GM13977 (cell line): ENCODE measurements around the gene TFDP1.

Experiments
- DNase-seq: peaks from one replicate; pipeline ENCODE4 v3.0.0; 2012; ENCODE audit warnings: low spot score
- CTCF ChIP-seq: IDR thresholded peaks from 2 replicates; pipeline ENCODE4 v1.5.1; 2012; ENCODE audit warnings: mild to moderate bottlenecking, control low read depth; ENCODE audit not compliant: insufficient read depth; ENCODE audit errors: extremely low read depth, missing control alignments
- in situ Hi-C: fragments of 300-500 bp; cut with MboI; formaldehyde crosslinking; loops from one replicate; pipeline ENCODE4 v1.12.0; 2022; ENCODE audit warnings: low sequenced_read_pairs, low pct_unique_long_range_greater_than_20kb, mixed read lengths, inconsistent platforms; ENCODE audit not compliant: unreplicated experiment

Gene TFDP1

DNA sequence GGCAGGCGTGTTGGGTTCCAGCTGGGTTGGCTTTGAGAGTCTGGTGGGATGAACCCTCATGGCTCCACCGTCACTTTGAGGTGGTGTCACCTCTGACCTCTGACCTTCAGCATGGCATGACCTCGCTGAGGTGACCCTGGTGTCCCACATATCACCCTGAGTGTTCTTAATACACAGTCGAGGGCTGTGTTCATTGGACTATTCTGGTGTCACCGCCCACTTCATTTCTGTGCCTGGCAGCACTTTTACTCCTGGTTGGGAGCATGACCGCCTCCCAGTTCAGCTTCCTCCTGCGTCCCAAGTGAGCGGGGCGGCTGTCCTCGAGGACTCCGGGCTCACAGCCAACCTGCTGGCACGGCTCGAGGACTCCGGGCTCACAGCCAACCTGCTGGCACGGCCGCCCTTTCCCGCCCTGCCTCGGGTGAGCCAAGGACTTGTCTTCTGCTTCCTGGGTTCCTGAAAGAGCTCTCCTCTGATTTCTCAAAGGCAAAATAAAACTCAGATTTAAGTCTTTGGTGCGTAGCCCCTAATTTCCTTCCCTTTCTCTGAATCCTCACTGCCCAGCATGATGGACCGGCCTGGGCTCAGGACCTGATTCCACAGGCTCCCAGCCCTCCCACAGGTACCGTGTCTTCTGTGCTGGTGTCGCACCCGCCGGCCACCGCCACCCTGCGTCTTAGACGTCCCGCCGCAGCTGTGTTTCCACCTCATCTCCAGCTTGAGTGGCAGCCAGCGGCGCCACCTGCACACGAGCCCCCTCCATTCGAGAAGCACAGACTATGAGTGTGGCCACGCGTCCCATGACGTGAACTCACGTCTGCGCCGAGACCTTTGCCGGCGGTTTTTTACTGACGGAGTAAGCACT, 63.0 kb downstream of the TFDP1 start:
- no peak for DNase-seq
- no peak for TF ChIP-seq CTCF
- in situ Hi-C loops, result no loop called here

- DNase-seq, result no peak
- TF ChIP-seq CTCF, result no peak
- in situ Hi-C loops, result no loop called here
Measured at GRCh38 chr13:113648216-113648610, 63.7 kb downstream of the TFDP1 start.

GRCh38 chr13:113649212-113649611, 64.7 kb downstream of the TFDP1 start:
- in situ Hi-C loops, result no loop called here
- no peak for TF ChIP-seq CTCF
- DNase-seq, result no peak

- no peak for DNase-seq
- TF ChIP-seq CTCF, result no peak
- in situ Hi-C loops, result no loop called here
Measured at GRCh38 chr13:113650275-113650674, 65.7 kb downstream of the TFDP1 start.

DNA sequence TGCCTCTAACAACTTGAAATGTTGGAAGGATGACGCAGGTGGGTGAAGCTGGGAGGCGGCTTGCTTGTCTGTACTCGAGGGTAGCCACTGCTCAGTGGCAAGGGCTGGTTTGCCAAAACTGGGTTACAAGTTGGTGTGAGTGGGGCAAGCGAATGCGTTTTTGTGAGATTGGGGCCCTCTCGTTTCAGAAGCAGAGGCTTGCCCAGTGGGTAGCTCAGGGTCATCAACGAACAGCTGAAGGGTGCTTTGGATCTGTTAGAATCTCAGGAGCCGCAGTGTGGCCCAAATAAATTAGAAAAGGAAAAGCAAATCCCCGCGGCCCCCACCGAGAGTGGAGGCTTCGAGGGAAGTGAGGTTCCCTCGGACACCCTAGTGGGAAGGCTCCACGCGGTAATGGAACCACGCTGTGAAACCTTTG, 66.2 kb downstream of the TFDP1 start:
- in situ Hi-C loops, result no loop called here
- no peak for TF ChIP-seq CTCF
- no peak for DNase-seq

DNA sequence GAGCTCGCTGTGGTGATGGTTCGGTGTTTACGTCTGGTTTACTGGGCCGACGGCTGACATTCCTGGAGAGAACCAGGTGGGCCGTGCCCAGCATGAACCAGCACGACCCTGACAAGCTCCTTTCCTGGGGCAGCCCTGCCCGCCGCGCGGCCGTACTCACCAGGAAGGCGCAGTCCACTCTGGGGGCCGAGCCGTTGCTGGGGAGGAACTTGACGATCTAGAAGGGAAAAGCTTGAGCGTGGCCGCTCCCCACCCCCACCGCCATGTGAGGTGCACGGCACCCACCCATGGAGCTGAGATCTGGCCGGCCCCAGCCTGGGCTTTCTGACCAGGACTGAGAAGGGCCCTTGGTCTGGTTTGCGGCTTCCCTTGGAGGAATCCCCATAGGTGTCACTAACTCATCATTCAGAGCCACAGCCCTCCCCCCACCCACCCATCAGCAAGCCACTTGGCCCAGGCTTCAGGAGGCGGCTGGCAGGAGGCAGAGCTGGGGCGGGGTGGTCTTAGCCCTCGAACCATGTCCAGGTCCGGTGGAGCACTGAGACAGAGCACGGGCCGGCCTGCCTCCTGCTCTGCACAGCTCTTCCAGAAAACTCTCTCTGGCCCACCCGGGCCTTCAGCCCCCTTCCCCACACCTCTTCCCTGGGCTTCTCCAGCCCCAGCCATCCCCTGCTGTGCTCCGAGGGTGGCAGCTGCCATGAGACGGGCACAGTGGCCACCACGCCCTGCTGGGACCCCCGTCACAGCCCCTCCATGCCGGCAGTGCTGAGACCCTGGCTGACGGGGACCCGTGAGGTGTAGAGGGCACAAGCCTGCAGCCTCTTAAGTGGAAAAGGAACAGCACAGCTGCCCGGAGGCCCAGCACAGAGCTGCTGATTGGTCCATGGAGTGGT, 67.2 kb downstream of the TFDP1 start:
- no peak for DNase-seq
- no peak for TF ChIP-seq CTCF
- in situ Hi-C loops, result no loop called here
